ENCODE measurements around the gene NIP7.

The NIP7 gene

DNA sequence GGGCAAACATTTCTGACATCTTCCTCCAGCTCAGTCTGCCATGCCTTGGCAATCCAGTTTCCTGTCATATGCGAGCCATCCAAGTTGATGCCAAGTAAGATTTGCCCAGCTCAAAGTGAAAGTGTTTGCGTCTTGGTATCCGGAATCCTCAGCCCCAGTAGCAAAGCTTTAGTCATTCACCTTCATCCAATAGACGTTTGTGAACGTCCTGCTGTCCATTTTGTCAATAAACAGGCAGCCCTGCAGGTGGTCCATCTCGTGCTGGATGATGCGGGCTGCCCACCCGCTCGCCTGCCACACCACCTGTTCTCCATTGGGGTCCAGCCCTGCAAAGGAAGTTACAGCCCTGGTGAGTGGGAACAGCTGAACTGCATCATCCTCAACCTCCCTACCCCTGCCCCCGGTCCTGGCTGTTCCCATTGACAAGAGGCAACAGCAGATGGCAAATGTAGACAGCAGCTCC is 10.7 kb upstream of the NIP7 start:
- H3K4me1 ChIP-seq (ENCODE audit: control insufficient read depth in 1 of 2, insufficient read depth in 2 of 2, low read length in 2 of 2), result peaks cover 15 to 38% of the 10 kb centered on the region in 2 donors
- H3K9me3 ChIP-seq (ENCODE audit: control insufficient read depth in 1 of 2, low read length in 2 of 2), result no peaks in the 10 kb centered on the region
- peaks cover 26 to 40% of the 10 kb centered on the region in 2 donors for H3K36me3 ChIP-seq (ENCODE audit: control insufficient read depth in 1 of 2, insufficient read depth in 2 of 2, low read length in 2 of 2)
- no peaks in the 10 kb centered on the region for H3K27me3 ChIP-seq (ENCODE audit: low read depth, low read length)
- no peak overlapping the region for H3K27ac ChIP-seq (ENCODE audit: low read length)
- H3K4me3 ChIP-seq (ENCODE audit: low read depth in 1 of 2, low read length in 2 of 2), result peak overlapping the region; percentile 66 to 96

DNA sequence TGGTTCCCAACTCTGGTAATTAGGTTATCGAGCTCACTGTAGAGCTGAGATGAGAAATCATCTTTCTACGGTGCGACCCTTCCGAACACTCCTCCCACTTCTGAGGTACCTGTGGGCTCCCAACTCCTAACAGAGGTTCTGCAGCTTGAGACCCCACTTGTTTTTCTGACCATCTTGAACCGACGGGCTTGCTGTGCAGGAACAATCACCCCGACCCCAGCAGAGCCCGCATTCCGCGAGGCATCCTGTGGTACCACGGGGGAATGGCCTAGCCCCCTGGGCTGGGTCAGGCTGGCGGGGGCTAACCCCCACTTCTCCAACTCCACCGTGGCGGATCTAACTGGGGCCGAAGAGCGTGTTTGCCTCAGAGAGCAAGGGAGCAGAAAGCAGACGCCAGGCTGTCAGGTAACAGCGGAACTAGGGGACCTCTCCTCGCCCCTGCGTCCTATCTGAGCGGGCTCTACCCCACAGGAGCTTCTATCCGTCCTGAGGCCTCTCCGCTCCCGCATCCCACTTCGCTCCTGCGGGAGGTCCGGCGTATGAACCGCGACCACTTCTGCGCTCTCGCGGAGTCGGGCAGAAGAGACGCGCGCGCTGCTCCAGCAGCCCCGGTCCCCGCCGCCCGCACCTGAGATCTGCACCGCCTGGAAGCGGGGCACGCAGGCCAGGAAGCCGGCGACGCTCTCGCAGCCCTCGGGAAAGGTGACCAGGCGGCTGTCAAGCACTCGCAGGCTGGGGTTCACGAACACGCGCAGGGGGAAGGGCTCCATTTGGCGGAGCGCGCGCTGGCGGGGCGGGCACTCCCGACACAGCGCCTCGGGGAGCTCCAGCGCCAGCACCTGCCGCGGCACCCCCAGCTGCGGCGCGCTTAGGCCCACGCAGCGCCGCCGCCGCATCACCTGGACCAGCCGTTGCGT is 9.9 kb upstream of the NIP7 start:
- Histone ChIP-seq H3K4me1 (ENCODE audit: control insufficient read depth in 1 of 2, insufficient read depth in 2 of 2, low read length in 2 of 2) (peaks cover 15 to 31% of the 10 kb centered on the region in 2 donors), H3K27ac (ENCODE audit: low read length) (no peak overlapping the region), H3K27me3 (ENCODE audit: low read depth, low read length) (no peaks in the 10 kb centered on the region), H3K36me3 (ENCODE audit: control insufficient read depth in 1 of 2, insufficient read depth in 2 of 2, low read length in 2 of 2) (peaks cover 33 to 41% of the 10 kb centered on the region in 2 donors), H3K4me3 (ENCODE audit: low read depth in 1 of 2, low read length in 2 of 2) (peak overlapping the region; percentile 66 to 96), H3K9me3 (ENCODE audit: control insufficient read depth in 1 of 2, low read length in 2 of 2) (no peaks in the 10 kb centered on the region)

DNA sequence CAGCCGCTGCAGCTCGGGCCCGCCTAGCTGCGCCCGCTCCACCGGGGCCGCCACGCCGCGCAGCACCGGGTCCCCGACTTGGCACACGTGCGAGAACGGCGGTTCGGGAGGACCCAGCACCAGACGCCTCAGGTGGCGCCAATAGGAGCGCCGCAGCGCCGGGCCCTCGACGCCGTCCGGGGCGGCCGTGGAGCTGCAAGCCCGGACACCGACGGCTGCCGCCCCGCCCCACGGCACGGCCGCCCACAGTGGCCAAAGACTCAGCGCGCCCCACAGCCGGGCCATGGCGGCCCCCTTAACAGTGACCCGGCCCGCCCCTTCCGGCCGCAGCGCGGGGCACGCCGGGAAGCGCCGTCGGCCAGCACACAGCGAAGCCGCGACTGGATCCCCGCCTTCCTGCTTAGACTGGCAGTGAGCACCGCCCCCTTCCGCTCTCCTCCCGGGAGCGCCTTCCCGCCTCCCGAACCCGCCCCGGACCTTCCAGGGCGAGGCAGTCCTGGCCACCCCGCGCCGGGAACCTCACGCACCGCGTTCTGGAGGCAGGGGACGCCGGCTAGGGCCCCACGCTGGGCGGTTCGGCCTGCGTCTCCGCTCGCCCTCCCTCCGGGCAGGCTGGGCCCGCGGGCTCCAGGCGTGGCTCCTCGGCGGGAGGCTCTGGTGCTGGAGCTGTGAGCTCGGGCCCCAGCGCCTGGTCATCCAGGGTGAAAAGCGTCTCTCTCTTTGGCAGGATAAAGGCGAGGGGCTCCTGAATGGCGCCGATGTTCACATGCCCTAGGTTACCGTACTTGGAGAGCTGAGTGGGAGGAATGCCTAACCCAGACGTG is 9.1 kb upstream of the NIP7 start, which contains the start of gene PDF:
PDF (minus strand) TSS at position 303 of the 824 bp plus-strand sequence; CDS start at position 285, 18 bp downstream.
- Histone ChIP-seq H3K36me3 (ENCODE audit: control insufficient read depth in 1 of 2, insufficient read depth in 2 of 2, low read length in 2 of 2) (peaks cover 36 to 42% of the 10 kb centered on the region in 2 donors), H3K4me3 (ENCODE audit: low read depth in 1 of 2, low read length in 2 of 2) (peak within 1 kb of the TSS; percentile 66 to 96), H3K27me3 (ENCODE audit: low read depth, low read length) (no peaks in the 10 kb centered on the region), H3K9me3 (ENCODE audit: control insufficient read depth in 1 of 2, low read length in 2 of 2) (no peaks in the 10 kb centered on the region), H3K4me1 (ENCODE audit: control insufficient read depth in 1 of 2, insufficient read depth in 2 of 2, low read length in 2 of 2) (peaks cover 15 to 31% of the 10 kb centered on the region in 2 donors), H3K27ac (ENCODE audit: low read length) (peak within 1 kb of the TSS; percentile 72)

DNA sequence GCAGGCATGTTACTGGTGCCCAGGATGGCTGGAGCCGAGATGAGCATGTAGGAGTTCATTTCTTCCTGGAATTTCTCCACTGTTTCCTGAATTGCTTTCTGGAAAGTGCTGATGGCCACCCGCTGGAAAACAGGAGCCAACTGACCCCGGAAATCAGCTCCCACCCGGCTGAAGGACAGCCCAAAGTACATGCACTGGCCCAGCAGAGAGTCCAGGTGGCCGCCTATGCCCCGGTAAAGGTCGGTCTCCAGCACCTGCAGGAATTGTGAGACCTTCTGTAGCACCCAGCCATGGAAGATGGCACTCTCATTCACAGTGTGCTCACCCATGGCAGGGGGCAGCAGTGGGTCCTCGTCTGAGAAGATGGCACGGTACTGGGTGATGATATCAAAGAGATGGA is 4.9 kb upstream of the NIP7 start:
- no peaks in the 10 kb centered on the region for H3K9me3 ChIP-seq (ENCODE audit: control insufficient read depth in 1 of 2, low read length in 2 of 2)
- no peak overlapping the region for H3K4me3 ChIP-seq (ENCODE audit: low read depth in 1 of 2, low read length in 2 of 2)
- no peaks in the 10 kb centered on the region for H3K27me3 ChIP-seq (ENCODE audit: low read depth, low read length)
- peaks cover 4 to 13% of the 10 kb centered on the region in 2 donors for H3K4me1 ChIP-seq (ENCODE audit: control insufficient read depth in 1 of 2, insufficient read depth in 2 of 2, low read length in 2 of 2)
- H3K36me3 ChIP-seq (ENCODE audit: control insufficient read depth in 1 of 2, insufficient read depth in 2 of 2, low read length in 2 of 2), result peaks cover 34 to 40% of the 10 kb centered on the region in 2 donors
- no peak overlapping the region for H3K27ac ChIP-seq (ENCODE audit: low read length)

DNA sequence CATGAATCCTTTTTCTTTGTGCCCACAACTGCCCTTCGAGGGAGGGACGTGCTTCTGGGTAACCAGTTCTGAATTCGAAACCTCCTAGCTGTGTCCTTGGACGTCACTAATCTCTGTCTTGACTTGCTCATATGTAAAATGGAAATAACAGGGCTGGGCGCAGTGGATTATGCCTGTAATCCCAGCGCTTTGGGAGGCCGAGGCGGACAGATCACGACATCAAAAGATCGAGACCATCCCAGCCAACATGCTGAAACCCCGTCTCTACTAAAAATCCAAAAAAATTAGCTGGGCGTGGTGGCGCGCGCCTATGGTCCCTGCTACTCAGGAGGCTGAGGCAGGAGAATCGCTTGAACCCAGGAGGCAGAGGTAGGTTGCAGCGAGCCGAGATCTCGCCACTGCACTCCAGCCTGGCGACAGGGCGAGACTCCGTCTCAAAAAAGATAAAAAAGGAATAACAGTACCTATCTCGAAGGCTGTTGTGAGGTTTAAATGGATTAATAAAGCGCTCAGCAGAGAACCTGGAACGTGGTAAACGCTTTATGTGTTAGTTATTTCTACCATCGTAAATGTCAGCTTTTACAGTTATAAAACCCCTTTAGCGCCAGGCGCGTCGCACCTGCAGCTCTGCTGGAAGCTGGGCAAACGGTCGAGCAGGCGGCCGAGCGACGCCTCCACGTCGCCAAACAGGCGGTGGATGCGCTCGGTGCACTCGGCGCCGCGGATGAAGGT is 849 bp upstream of the NIP7 start:
- H3K36me3 ChIP-seq (ENCODE audit: control insufficient read depth in 1 of 2, insufficient read depth in 2 of 2, low read length in 2 of 2), result peaks cover 27 to 32% of the 10 kb centered on the region in 2 donors
- peaks cover 4 to 22% of the 10 kb centered on the region in 2 donors for H3K4me1 ChIP-seq (ENCODE audit: control insufficient read depth in 1 of 2, insufficient read depth in 2 of 2, low read length in 2 of 2)
- no peaks in the 10 kb centered on the region for H3K9me3 ChIP-seq (ENCODE audit: control insufficient read depth in 1 of 2, low read length in 2 of 2)
- no peaks in the 10 kb centered on the region for H3K27me3 ChIP-seq (ENCODE audit: low read depth, low read length)
- H3K27ac ChIP-seq (ENCODE audit: low read length), result peak overlapping the region; percentile 80
- H3K4me3 ChIP-seq (ENCODE audit: low read depth in 1 of 2, low read length in 2 of 2), result peak overlapping the region; percentile 94 to 95

DNA sequence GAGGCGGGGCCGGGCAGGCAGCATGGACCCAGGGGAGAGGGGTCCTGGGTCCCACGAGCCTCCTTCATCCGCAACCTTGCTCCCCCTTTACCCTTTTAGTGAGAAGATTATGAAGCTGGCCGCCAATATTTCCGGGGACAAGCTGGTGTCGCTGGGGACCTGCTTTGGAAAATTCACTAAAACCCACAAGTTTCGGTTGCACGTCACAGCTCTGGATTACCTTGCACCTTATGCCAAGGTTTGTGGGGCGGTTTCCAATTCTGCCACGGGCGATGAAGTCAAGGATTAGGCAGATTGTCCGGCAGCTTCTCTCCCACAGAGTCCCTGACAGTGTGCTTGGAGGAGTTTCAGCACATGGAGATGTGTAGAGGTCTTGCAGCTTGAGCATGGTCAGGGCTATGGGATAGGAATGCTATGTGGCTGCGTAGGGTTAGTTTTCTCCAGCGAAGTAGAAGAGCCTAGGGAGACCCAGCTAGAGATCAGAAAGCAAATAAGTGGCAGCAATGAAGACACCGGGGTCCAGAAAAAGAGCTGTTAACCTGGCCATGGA is 598 bp downstream of the NIP7 start:
- H3K9me3 ChIP-seq (ENCODE audit: control insufficient read depth in 1 of 2, low read length in 2 of 2), result no peaks in the 10 kb centered on the region
- H3K27me3 ChIP-seq (ENCODE audit: low read depth, low read length), result no peaks in the 10 kb centered on the region
- peaks cover 13 to 18% of the 10 kb centered on the region in 2 donors for H3K36me3 ChIP-seq (ENCODE audit: control insufficient read depth in 1 of 2, insufficient read depth in 2 of 2, low read length in 2 of 2)
- H3K4me3 ChIP-seq (ENCODE audit: low read depth in 1 of 2, low read length in 2 of 2), result peak overlapping the region; percentile 94 to 95
- H3K4me1 ChIP-seq (ENCODE audit: control insufficient read depth in 1 of 2, insufficient read depth in 2 of 2, low read length in 2 of 2), result peaks cover 4 to 22% of the 10 kb centered on the region in 2 donors
- H3K27ac ChIP-seq (ENCODE audit: low read length), result peak overlapping the region; percentile 80

DNA sequence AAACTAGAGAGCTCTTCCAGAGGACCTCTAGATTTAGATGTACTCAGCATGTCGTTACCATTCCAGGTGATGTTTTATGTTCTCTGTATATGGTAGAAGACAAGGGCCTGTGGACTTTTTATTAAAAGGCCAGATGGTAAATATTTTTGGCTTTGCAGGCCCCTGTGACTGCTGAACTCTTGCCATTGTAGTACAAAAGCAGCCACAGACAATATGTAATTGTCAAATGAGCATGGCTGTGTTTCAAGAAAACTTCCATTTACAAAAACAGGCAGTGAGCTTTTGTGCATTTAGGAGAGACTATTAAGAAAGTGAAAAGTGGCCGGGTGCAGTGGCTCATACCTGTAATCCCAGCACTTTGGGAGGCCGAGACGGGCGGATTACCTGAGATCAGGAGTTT is 4.6 kb downstream of the NIP7 start:
- peaks cover 6 to 10% of the 10 kb centered on the region in 2 donors for H3K36me3 ChIP-seq (ENCODE audit: control insufficient read depth in 1 of 2, insufficient read depth in 2 of 2, low read length in 2 of 2)
- H3K27ac ChIP-seq (ENCODE audit: low read length), result no peak overlapping the region
- H3K4me1 ChIP-seq (ENCODE audit: control insufficient read depth in 1 of 2, insufficient read depth in 2 of 2, low read length in 2 of 2), result peaks cover 0 to 10% of the 10 kb centered on the region in 2 donors

DNA sequence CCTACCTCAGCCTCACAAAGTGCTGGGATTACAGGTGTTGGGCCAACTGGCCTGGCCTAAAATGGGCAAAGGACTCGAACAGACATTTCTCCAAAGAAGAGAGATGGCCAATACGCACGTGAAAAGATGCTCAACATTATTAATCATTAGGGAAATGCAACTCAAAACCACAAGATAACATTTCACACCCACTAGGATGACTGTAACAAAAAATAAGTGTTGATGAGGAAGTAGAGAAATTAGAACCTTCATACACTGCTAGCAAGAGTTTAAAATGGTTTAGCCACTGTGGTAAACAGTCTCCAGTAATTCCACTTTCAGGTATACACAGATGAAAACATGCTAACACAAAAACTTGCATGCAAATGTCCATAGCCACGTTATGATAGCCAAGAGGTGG is 6.4 kb downstream of the NIP7 start:
- no peak overlapping the region for H3K27ac ChIP-seq (ENCODE audit: low read length)
- peaks cover 6 to 18% of the 10 kb centered on the region in 2 donors for H3K36me3 ChIP-seq (ENCODE audit: control insufficient read depth in 1 of 2, insufficient read depth in 2 of 2, low read length in 2 of 2)
- H3K4me1 ChIP-seq (ENCODE audit: control insufficient read depth in 1 of 2, insufficient read depth in 2 of 2, low read length in 2 of 2), result no peaks in the 10 kb centered on the region
- H3K27me3 ChIP-seq (ENCODE audit: low read depth, low read length), result no peaks in the 10 kb centered on the region
- no peaks in the 10 kb centered on the region for H3K9me3 ChIP-seq (ENCODE audit: control insufficient read depth in 1 of 2, low read length in 2 of 2)
- no peak overlapping the region for H3K4me3 ChIP-seq (ENCODE audit: low read depth in 1 of 2, low read length in 2 of 2)

More for the DNA sequence above, 4.6 kb downstream of the NIP7 start:
- Histone ChIP-seq H3K4me3 (ENCODE audit: low read depth in 1 of 2, low read length in 2 of 2) (no peak overlapping the region), H3K9me3 (ENCODE audit: control insufficient read depth in 1 of 2, low read length in 2 of 2) (no peaks in the 10 kb centered on the region), H3K27me3 (ENCODE audit: low read depth, low read length) (no peaks in the 10 kb centered on the region)

DNA sequence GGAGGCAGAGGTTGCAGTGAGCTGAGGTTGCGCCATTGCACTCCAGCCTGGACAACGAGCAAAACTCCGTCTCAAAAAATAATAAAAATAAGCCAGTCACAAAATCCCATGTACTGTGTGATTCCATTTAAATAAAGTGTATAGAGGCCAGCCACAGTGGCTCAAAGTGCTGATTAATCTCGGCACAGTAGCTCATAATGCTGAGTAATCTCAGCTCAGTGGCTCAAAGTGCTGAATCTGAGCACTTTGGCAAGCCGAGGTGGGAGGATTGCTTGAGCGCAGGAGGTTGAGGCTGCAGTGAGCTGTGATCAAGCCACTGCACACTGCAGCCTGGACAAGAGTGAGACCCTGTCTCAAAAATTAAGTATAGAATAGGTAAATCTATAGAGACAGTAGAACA is 7.1 kb downstream of the NIP7 start:
- H3K4me3 ChIP-seq (ENCODE audit: low read depth in 1 of 2, low read length in 2 of 2), result no peak overlapping the region
- H3K27me3 ChIP-seq (ENCODE audit: low read depth, low read length), result no peaks in the 10 kb centered on the region
- H3K36me3 ChIP-seq (ENCODE audit: control insufficient read depth in 1 of 2, insufficient read depth in 2 of 2, low read length in 2 of 2), result peaks cover 6 to 19% of the 10 kb centered on the region in 2 donors
- H3K4me1 ChIP-seq (ENCODE audit: control insufficient read depth in 1 of 2, insufficient read depth in 2 of 2, low read length in 2 of 2), result no peaks in the 10 kb centered on the region
- H3K9me3 ChIP-seq (ENCODE audit: control insufficient read depth in 1 of 2, low read length in 2 of 2), result no peaks in the 10 kb centered on the region
- no peak overlapping the region for H3K27ac ChIP-seq (ENCODE audit: low read length)

DNA sequence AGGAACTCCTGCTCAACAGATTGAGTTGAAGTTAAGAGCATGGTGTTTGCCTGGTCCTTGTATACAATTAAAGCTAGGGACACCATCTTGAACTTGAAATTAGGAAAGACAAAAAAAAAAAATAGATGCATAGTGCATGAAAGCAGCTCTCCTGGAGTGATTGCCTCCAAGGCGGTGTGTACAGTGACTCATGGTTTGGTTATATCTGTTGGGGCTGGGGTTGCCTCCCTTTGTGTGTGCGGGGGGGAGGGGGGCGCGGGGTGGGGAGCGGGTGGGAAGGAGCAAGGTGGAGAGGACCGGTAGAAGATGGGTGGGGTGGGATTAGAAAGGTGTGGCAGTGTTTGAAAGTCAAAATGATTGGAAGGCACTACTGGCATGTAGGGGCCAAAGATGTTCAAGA is 8.7 kb downstream of the NIP7 start:
- no peak overlapping the region for H3K4me3 ChIP-seq (ENCODE audit: low read depth in 1 of 2, low read length in 2 of 2)
- no peak overlapping the region for H3K27ac ChIP-seq (ENCODE audit: low read length)
- H3K36me3 ChIP-seq (ENCODE audit: control insufficient read depth in 1 of 2, insufficient read depth in 2 of 2, low read length in 2 of 2), result peaks cover 4 to 21% of the 10 kb centered on the region in 2 donors
- H3K9me3 ChIP-seq (ENCODE audit: control insufficient read depth in 1 of 2, low read length in 2 of 2), result no peaks in the 10 kb centered on the region
- no peaks in the 10 kb centered on the region for H3K4me1 ChIP-seq (ENCODE audit: control insufficient read depth in 1 of 2, insufficient read depth in 2 of 2, low read length in 2 of 2)
- no peaks in the 10 kb centered on the region for H3K27me3 ChIP-seq (ENCODE audit: low read depth, low read length)

Data from muscle layer of duodenum (tissue), 2 donors.